ENCODE results near the gene DYNC2I2. TPM values are rescaled to one million over a fixed set of nuclear protein-coding genes. Genes with fewer than 3 reads are reported as not detected.
"Not testable (repeated sequence)": the region's sequence is repeated elsewhere in the genome, so short reads cannot be mapped to it uniquely, and the experiment has no call there.

The DYNC2I2 gene
- total RNA-seq, 2 experiments from 2014 or later = 24.3 to 25.6 TPM

- no peak overlapping the region for H3K4me3 Mint-ChIP-seq
- peak overlapping the region; percentile 55 for H3K27ac Mint-ChIP-seq
- no peak for TF ChIP-seq CTCF (IDR thresholded peaks at IDR 0.05)
- ChIA-PET CTCF (interaction anchor here (1.0 to 1.3 kb wide), 2 partner anchors 9 to 27 kb away, joined by 3 to 5 read pairs; partner anchors contain the start of gene ZDHHC12), POLR2A (interaction anchor here (0.9 to 2.9 kb wide), 11 partner anchors 8 to 123 kb away, joined by 3 to 16 read pairs (median 5); partner anchors contain the start of gene SET)
- peaks cover 44% of the 10 kb centered on the region for H3K36me3 Mint-ChIP-seq (ENCODE audit: low read depth)
- no peaks in the 10 kb centered on the region for H3K27me3 Mint-ChIP-seq
- ATAC-seq (no peak), DNase-seq (no peak)
- intact Hi-C loops (cut with micrococcal nuclease) = no loop called here
- no peaks in the 10 kb centered on the region for H3K9me3 Mint-ChIP-seq
- peaks cover 22% of the 10 kb centered on the region for H3K4me1 Mint-ChIP-seq (ENCODE audit: low read depth)
Observed at GRCh38 chr9:128696923-128697707, 40.5 kb upstream of the DYNC2I2 start.

GRCh38 chr9:128694344-128694743 lies 37.7 kb upstream of the DYNC2I2 start:
- H3K27ac Mint-ChIP-seq = peak overlapping the region; percentile 49
- no peak for ATAC-seq
- no peak for TF ChIP-seq CTCF (IDR thresholded peaks at IDR 0.05)
- intact Hi-C loops (cut with micrococcal nuclease) = no loop called here
- ChIA-PET POLR2A (interaction anchor here (0.8 to 2.7 kb wide), 3 partner anchors 10 to 144 kb away, joined by 3 to 14 read pairs (median 3); no protein-coding TSS in a partner anchor), CTCF (interaction anchor here (4.5 kb wide), 1 partner anchor 7 kb away, joined by 29 read pairs; the partner anchor contains the start of gene PKN3)
- no peaks in the 10 kb centered on the region for H3K27me3 Mint-ChIP-seq
- H3K4me3 Mint-ChIP-seq = no peak overlapping the region
- H3K36me3 Mint-ChIP-seq (ENCODE audit: low read depth) = peaks cover 60% of the 10 kb centered on the region
- H3K9me3 Mint-ChIP-seq = no peaks in the 10 kb centered on the region
- no peak for DNase-seq
- H3K4me1 Mint-ChIP-seq (ENCODE audit: low read depth) = peaks cover 25% of the 10 kb centered on the region

GRCh38 chr9:128693738-128694137 lies 37.1 kb upstream of the DYNC2I2 start:
- DNase-seq; H3K4me3 Mint-ChIP-seq; H3K27me3 Mint-ChIP-seq; ATAC-seq; H3K9me3 Mint-ChIP-seq; intact Hi-C loops (cut with micrococcal nuclease): not testable (repeated sequence)
- H3K27ac Mint-ChIP-seq = peak overlapping the region; percentile 63
- peaks cover 25% of the 10 kb centered on the region for H3K4me1 Mint-ChIP-seq (ENCODE audit: low read depth)
- ChIA-PET POLR2A (interaction anchor here (0.6 to 2.7 kb wide), 5 partner anchors 9 to 232 kb away, joined by 3 to 14 read pairs (median 3); no protein-coding TSS in a partner anchor), CTCF (interaction anchor here (4.5 kb wide), 1 partner anchor 7 kb away, joined by 29 read pairs; the partner anchor contains the start of gene PKN3)
- peaks cover 60% of the 10 kb centered on the region for H3K36me3 Mint-ChIP-seq (ENCODE audit: low read depth)

GRCh38 chr9:128690684-128691034 lies 34.0 kb upstream of the DYNC2I2 start:
- peaks cover 52% of the 10 kb centered on the region for H3K4me1 Mint-ChIP-seq (ENCODE audit: low read depth)

More at GRCh38 chr9:128690684-128691034, 34.0 kb upstream of the DYNC2I2 start:
- intact Hi-C loops (cut with micrococcal nuclease) = no loop called here
- ChIA-PET POLR2A (interaction anchor here (0.7 to 3.4 kb wide), 6 partner anchors 10 to 208 kb away, joined by 3 to 16 read pairs (median 4); partner anchors contain the start of gene ZER1), CTCF (interaction anchor here (4.5 kb wide), 1 partner anchor 10 kb away, joined by 29 read pairs; the partner anchor contains the start of gene PKN3)
- no peak for TF ChIP-seq CTCF (IDR thresholded peaks at IDR 0.05)
- Mint-ChIP-seq H3K36me3 (ENCODE audit: low read depth) (peaks cover 49% of the 10 kb centered on the region), H3K27ac (peak overlapping the region; percentile 95), H3K9me3 (no peaks in the 10 kb centered on the region), H3K4me3 (peak overlapping the region; percentile 88), H3K27me3 (no peaks in the 10 kb centered on the region)
- DNase-seq (no peak), ATAC-seq (no peak)
